OCI-LY7 (cell line): ENCODE data around the gene HCRTR1. TPM values are rescaled to one million over a fixed set of nuclear protein-coding genes. Genes with fewer than 3 reads are reported as not detected.

Experiments used
- BruUV-seq: library from RNA; stranded (reverse); fragments of 400-500 nt; replicated peaks from 2 replicates; lab custom pipeline; 2021; lab: Mats Ljungman, UMichigan
- CTCF ChIA-PET: fragments of 300-600 bp; sonication (Branson Sonifier 250); formaldehyde crosslinking; loops from one replicate; lab custom pipeline; 2022; ENCODE audit warnings: antibody characterized with exemption; ENCODE audit not compliant: unreplicated experiment; lab: Charles Lee
- POLR2A ChIA-PET: fragments of 300-600 bp; sonication (Branson Sonifier 250); formaldehyde crosslinking; loops from one replicate; lab custom pipeline; 2022; ENCODE audit warnings: antibody characterized with exemption; lab: Charles Lee
- DNase-seq: peaks from one replicate; pipeline ENCODE4 v3.0.0-alpha.2; 2015; ENCODE audit warnings: low spot score
- H2AFZ ChIP-seq: fragments of 200-600 bp; sonication (generic), shearing (Covaris generic); 2 replicates; pipeline ENCODE4 v1.6.1; 2014; ENCODE audit warnings: mild to moderate bottlenecking, antibody characterized with exemption, low read length, moderate library complexity
- H3K27ac ChIP-seq: fragments of 200-600 bp; sonication (generic); 2 replicates; pipeline ENCODE4 v1.5.1; 2014; ENCODE audit warnings: mixed run types, low read depth, mild to moderate bottlenecking, moderate library complexity, low read length, inconsistent platforms; ENCODE audit not compliant: poor library complexity, severe bottlenecking
- H3K36me3 ChIP-seq: fragments of 200-600 bp; sonication (generic); 2 replicates; pipeline ENCODE4 v1.6.1; 2014; ENCODE audit warnings: mild to moderate bottlenecking, antibody characterized with exemption, low read length, moderate library complexity, mixed read lengths; ENCODE audit not compliant: insufficient read depth
- H3K4me1 ChIP-seq: fragments of 200-600 bp; sonication (generic); 2 replicates; pipeline ENCODE4 v1.5.1; 2014; ENCODE audit warnings: mild to moderate bottlenecking, low read length; ENCODE audit not compliant: insufficient read depth, poor library complexity, severe bottlenecking
- H3K4me2 ChIP-seq: fragments of 200-600 bp; sonication (generic); 2 replicates; pipeline ENCODE4 v1.6.1; 2014; ENCODE audit warnings: mild to moderate bottlenecking, low read length
- H3K4me3 ChIP-seq: fragments of 200-600 bp; sonication (generic); 2 replicates; pipeline ENCODE4 v1.5.1; 2014; ENCODE audit warnings: mild to moderate bottlenecking, low read depth, low read length; ENCODE audit not compliant: poor library complexity, severe bottlenecking
- H3K79me2 ChIP-seq: fragments of 200-600 bp; sonication (generic); 2 replicates; pipeline ENCODE4 v1.6.1; 2016; ENCODE audit warnings: low read depth, mild to moderate bottlenecking, low read length, moderate library complexity, mixed read lengths; ENCODE audit not compliant: insufficient read depth
- H3K9me2 ChIP-seq: fragments of 200-600 bp; sonication (generic); 2 replicates; pipeline ENCODE4 v1.6.1; 2016; ENCODE audit warnings: mild to moderate bottlenecking, low read length, mixed read lengths; ENCODE audit not compliant: insufficient read depth
- H3K9me3 ChIP-seq: fragments of 200-600 bp; sonication (generic); 2 replicates; pipeline ENCODE4 v1.6.1; 2014; ENCODE audit warnings: mild to moderate bottlenecking, mixed run types, low read length, mixed read lengths
- H4K20me1 ChIP-seq: fragments of 200-600 bp; sonication (generic); 2 replicates; pipeline ENCODE4 v1.6.1; 2014; ENCODE audit warnings: mild to moderate bottlenecking, antibody characterized with exemption, low read length, moderate library complexity, mixed read lengths; ENCODE audit not compliant: insufficient read depth
- EZH2phosphoT487 ChIP-seq: fragments of 200-600 bp; sonication (generic); IDR thresholded peaks from 2 replicates; pipeline ENCODE4 v1.6.1; 2018; ENCODE audit warnings: low read depth, borderline replicate concordance, mild to moderate bottlenecking, mixed run types, antibody characterized with exemption, low read length, moderate library complexity, mixed read lengths
- intact Hi-C: fragments of 100-400 bp; cut with micrococcal nuclease; formaldehyde crosslinking; loops from one replicate; pipeline ENCODE4 v1.10.0; 2022; ENCODE audit not compliant: unreplicated experiment
- total RNA-seq, 2 experiments: library from RNA; depleted of rRNA in 1 of 2; stranded (reverse); fragments of >200 nt in 1 of 2; shearing (Covaris generic) in 1 of 2; gene quantifications; 2 replicates each; pipeline ENCODE4 v1.2.3, GENCODE V29; 2014 to 2022
- TF ChIP-seq, protein P1 (sequence below): fragments of 200-600 bp; sonication (generic); conservative IDR thresholded peaks from 2 replicates; pipeline ENCODE4 v1.5.1; 2014; ENCODE audit warnings: mild to moderate bottlenecking, antibody characterized with exemption, low read length, moderate library complexity, mixed read lengths

HCRTR1 gene
- total RNA-seq, 2 experiments from 2014 or later, result not detected

DNA sequence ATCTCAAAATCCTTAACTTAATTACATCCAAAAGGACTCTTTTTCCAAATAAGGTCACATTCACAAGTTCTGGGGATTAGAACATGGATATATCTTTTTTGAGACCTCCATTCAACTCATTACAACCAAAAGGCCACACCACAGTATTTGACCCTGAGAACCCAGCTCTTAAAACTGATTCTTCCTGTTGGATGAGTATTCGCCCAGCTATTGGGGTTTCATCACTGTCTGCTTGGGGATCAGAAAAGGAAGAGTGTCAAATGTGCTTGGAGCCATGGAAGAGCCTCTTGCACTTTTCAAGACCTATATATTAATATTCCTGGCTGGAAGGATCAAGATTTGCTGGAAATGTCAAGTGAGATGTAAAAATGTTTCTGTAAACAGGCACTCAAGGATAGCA is 46.6 kb upstream of the HCRTR1 start:
- CTCF ChIA-PET, result interaction anchor here (0.5 kb wide), 1 partner anchor 191 kb away, joined by 5 read pairs; no protein-coding TSS in a partner anchor
- Histone ChIP-seq H3K4me2 (no peak overlapping the region), H3K4me1 (peaks cover 7% of the 10 kb centered on the region), H3K36me3 (no peaks in the 10 kb centered on the region), H4K20me1 (no peaks in the 10 kb centered on the region), H3K9me2 (no peaks in the 10 kb centered on the region), H3K27ac (no peak overlapping the region), H3K4me3 (no peak overlapping the region), H2AFZ (no peak overlapping the region), H3K79me2 (no peaks in the 10 kb centered on the region), H3K9me3 (no peaks in the 10 kb centered on the region)
- DNase-seq, result no peak
- BruUV-seq, result no TSS peak
- TF ChIP-seq EZH2phosphoT487, result no peak
- TF ChIP-seq, protein P1, sequence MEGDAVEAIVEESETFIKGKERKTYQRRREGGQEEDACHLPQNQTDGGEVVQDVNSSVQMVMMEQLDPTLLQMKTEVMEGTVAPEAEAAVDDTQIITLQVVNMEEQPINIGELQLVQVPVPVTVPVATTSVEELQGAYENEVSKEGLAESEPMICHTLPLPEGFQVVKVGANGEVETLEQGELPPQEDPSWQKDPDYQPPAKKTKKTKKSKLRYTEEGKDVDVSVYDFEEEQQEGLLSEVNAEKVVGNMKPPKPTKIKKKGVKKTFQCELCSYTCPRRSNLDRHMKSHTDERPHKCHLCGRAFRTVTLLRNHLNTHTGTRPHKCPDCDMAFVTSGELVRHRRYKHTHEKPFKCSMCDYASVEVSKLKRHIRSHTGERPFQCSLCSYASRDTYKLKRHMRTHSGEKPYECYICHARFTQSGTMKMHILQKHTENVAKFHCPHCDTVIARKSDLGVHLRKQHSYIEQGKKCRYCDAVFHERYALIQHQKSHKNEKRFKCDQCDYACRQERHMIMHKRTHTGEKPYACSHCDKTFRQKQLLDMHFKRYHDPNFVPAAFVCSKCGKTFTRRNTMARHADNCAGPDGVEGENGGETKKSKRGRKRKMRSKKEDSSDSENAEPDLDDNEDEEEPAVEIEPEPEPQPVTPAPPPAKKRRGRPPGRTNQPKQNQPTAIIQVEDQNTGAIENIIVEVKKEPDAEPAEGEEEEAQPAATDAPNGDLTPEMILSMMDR, result no peak
- intact Hi-C loops, result no loop called here
- POLR2A ChIA-PET, result no interaction called here

DNA sequence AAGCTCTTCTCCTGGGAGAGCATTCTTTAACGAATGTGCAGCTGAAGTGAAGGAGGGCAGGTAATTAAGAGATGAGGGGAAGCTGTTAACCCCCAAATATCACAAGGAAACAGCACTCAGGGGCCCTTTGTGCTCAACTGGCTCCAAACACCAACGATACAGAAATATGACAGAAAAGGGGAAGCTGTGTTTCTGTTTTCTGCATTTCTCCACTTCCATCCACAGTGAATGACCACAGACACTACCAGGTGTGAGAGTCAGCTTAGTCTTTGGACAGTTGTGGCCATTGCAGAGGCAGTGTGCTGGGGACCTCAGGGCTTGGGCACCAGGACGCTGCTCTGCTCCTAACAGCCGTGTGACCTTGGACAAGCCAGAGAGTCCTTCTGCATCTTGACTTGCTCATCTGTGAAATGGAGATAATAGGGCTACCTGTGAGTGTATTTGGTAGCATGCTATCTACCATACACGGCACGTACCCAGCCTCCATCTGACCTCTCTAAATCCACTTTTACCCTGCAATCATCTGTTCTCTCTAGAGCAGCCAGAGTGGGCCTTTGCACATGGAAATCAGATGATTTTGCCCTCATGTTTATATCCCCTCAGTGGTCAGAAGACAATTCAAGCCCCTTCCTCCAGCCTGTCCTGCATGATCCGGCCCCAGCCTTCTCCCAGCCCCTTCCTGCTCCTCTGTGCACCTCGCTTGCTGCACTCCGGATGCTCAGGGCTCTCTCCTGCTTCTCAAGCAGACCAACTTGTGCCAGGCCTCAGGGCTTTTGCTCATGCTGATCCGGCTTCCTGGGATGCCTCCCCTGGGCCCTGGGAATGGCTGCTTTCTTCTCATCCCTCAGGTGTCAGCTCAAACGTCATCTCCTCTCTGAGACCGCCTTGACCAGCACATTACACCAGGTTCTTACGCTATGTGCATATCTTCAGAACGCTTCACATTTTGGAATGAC is 45.9 kb upstream of the HCRTR1 start:
- Histone ChIP-seq H3K4me3 (no peak overlapping the region), H3K9me2 (no peaks in the 10 kb centered on the region), H3K36me3 (no peaks in the 10 kb centered on the region), H4K20me1 (no peaks in the 10 kb centered on the region), H2AFZ (no peak overlapping the region), H3K9me3 (no peaks in the 10 kb centered on the region), H3K27ac (no peak overlapping the region), H3K79me2 (no peaks in the 10 kb centered on the region), H3K4me2 (no peak overlapping the region), H3K4me1 (peaks cover 7% of the 10 kb centered on the region)
- intact Hi-C loops, result no loop called here
- peak; percentile 27 for DNase-seq
- TF ChIP-seq, protein P1, result no peak
- no peak for TF ChIP-seq EZH2phosphoT487
- no TSS peak for BruUV-seq
- POLR2A ChIA-PET, result no interaction called here
- CTCF ChIA-PET, result interaction anchor here (0.5 kb wide), 1 partner anchor 190 kb away, joined by 5 read pairs; no protein-coding TSS in a partner anchor
